HG03469 (cell line): ENCODE measurements around the gene NRP1.

Experiments used
- ATAC-seq: cut with Tn5 transposase; IDR thresholded peaks from one replicate; pipeline ENCODE4 v1.9.1; 2021; ENCODE audit warnings: mild to moderate bottlenecking, moderate library complexity, moderate number of reproducible peaks; ENCODE audit not compliant: unreplicated experiment

The NRP1 gene

GRCh38 chr10:33193057-33193700, 141.3 kb downstream of the NRP1 start:
- peak; percentile 89 for ATAC-seq

DNA sequence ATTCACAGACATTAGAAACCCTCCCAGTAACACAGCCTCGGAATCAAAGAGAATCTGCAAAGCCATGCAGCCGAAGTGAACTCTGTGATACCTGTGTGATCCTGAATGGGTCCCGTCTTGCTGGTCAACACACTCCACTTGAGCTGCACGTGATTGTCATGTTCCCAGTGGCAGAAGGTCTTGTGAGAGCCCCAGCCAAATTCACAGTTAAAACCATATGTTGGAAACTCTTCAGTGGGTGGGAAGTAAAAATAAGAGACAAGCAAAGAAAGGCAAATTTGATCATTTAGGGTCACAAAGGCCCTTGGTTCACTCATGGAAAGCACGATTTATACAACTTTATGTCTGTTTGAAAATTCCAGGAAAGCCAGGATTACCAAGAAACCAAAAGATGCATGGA, 142.3 kb downstream of the NRP1 start:
- no peak for ATAC-seq

DNA sequence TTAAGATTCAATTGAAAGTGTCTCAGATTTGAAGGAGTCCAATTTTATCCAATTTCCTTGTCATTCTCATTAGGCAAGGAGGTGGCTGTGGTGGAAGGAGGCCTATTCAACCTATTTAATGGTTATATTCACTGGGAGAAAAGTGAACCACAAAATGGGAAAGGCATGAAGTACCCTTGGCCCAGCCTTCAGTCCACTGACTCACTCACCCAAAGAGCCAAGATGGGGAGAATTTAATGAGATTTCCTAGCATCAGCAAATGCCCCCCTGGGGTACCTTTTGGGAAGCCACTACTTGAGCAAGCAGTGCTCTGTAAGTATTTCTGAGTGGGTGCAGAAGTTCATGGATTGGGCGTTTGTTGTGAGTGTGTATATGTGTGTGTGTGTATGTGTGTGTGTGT, 144.1 kb downstream of the NRP1 start:
- no peak for ATAC-seq

DNA sequence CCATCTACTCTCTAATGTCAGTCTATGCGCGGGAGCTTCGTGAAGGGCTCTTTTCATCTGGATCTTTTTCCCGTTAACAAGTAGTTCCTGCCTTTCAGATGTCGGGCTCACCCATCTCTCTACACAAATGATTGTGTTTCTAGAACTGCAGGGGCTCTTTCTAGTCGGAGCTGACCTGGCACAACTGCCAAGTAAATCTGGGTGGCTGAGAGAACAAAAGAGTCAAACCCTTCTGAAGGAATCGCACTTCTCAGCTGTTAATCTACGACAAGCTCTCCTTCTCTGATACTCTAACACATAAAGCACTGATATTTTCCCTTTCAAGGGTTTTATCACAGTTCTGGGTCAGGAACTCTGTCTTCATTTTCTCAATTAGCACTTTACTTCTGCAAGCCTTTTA, 144.7 kb downstream of the NRP1 start:
- ATAC-seq = no peak

- no peak for ATAC-seq
Observed at GRCh38 chr10:33189363-33189762, 145.1 kb downstream of the NRP1 start.

DNA sequence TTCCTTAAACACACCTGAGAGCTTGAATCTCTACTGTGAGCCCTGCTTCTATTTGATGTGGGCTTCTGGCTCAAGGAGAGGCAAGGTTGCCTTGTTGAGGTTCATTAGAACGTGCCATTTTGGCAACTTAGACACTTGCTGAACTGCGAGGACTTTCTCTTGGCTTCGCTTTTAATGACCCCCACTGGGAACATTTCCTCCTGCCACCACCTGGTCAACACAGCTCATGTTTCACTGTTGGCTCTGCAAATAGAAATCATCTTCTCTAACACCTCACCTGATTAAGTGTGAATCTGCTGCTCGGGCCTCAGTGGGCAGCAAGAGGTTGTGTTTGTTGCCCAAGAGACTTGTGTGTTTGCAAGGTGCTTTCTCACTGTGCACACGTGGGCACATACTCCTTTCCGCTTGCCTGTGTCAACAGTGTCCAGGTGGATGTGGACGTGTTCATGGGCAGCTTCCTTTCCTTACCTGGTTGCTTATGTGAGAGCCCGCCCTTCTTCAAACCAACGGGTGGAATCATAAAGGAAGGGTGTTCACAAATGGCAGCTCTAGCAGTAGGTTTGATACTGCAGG, 147.0 kb downstream of the NRP1 start:
- no peak for ATAC-seq

- no peak for ATAC-seq
Observed at GRCh38 chr10:33186150-33186549, 148.3 kb downstream of the NRP1 start.

GRCh38 chr10:33183655-33184054, 150.8 kb downstream of the NRP1 start:
- ATAC-seq = no peak

DNA sequence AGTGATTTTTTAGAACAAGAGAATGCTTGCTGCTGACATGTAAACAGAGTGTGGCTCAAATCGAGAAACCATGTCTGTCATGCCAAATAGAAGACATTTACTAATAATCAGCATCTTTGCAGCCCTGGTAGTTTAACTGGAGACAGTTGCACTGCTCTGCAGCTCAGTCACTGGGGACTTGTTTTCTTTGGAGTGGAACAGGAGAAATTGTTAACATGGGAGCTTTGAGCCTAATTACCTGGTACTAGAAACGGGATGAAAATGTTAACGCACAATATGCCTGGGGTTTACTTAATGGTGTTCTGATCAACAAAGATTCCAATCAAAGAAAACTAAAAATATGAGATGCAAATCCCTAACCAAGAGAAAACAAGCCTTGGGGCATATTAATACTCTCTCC, 153.5 kb downstream of the NRP1 start:
- no peak for ATAC-seq

GRCh38 chr10:33180390-33180789, 154.1 kb downstream of the NRP1 start:
- no peak for ATAC-seq

- no peak for ATAC-seq
Observed at GRCh38 chr10:33179067-33179466, 155.4 kb downstream of the NRP1 start.

DNA sequence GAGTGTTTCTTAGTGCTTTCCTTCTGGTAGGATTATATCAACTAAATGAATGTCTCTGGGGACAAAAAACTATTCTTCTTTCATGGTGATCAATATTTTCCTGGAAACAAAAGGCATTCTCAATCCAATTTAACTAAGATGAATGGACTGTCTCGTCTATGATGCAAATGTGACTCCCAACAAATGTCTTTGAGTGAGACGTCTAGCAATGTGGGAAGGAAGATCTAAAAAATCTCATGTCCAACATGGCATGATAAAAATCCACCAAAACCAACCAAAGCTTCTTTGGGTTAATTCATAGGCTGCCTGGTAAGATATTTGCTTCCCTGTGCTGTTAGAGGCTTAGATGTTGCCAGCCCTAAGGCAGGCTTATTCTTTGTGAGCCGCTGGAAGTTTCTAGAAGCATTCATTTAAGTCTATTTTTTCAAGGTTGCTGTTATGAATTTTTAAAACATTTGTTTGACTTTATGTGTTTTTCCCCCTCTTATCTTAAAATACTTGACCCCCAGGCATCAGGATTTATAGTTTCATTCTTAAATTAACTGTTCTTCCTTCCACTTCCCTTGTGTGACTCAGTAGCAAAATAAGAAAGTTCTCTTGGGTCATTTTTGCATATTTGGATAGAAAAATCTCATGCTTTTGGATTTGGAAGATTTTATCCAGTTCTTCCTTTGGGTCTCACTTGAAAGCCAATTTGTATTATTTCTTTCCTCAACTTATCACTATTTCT, 156.3 kb downstream of the NRP1 start:
- no peak for ATAC-seq

- ATAC-seq = no peak
Observed at GRCh38 chr10:33176688-33177087, 157.8 kb downstream of the NRP1 start.

GRCh38 chr10:33174674-33175434, 159.6 kb downstream of the NRP1 start:
- ATAC-seq = no peak

DNA sequence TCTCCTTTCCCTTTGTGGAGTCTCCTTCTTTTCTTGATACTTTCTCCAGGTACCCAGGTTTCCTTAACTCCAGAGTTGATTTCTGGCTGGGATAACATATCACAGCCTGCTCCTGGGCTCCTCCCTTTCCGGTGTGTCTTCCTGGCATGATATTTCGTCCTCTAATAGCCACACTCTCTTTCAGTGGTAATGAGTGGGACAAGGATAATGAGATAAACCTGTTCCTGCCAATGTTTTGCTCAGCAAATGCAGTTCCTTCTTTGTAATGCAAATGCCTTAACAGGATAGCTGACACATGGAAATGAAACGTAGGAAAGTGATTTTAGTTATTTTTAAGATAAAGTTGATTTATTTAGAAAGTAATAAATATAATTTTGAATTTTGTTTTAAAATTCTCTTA, 168.6 kb downstream of the NRP1 start:
- ATAC-seq = no peak

DNA sequence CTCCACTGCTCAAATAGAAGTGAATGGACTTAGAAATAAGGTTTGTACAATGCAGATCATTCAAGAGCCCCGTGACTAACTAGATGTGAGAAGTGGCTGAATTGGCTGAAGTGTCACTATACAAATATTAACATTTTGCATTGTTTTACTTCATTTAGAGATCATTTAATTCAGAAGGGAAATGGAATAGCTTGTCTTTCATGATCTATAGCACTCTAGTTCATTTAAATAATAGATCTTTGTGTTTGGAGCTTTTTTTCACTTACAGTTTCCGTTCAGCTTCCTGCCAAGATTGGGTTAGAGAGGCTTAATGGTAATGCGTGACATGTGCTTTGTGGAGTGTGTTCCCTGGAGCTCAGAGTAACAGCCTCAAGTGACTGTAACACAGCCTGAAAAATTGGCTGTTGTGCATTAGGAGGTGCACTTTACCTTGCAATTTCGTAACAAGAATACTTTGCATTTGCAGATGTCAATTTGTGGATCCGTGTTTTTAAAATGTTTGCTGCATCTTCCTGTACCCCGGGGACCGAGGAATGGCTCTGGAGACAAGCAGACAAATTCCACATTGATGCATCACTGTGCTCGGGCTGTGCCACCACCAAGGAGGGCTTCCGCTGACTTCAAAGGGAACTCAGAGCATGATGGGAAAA, 170.3 kb downstream of the NRP1 start:
- ATAC-seq = no peak

- ATAC-seq = no peak
Observed at GRCh38 chr10:33162248-33162575, 172.3 kb downstream of the NRP1 start.

DNA sequence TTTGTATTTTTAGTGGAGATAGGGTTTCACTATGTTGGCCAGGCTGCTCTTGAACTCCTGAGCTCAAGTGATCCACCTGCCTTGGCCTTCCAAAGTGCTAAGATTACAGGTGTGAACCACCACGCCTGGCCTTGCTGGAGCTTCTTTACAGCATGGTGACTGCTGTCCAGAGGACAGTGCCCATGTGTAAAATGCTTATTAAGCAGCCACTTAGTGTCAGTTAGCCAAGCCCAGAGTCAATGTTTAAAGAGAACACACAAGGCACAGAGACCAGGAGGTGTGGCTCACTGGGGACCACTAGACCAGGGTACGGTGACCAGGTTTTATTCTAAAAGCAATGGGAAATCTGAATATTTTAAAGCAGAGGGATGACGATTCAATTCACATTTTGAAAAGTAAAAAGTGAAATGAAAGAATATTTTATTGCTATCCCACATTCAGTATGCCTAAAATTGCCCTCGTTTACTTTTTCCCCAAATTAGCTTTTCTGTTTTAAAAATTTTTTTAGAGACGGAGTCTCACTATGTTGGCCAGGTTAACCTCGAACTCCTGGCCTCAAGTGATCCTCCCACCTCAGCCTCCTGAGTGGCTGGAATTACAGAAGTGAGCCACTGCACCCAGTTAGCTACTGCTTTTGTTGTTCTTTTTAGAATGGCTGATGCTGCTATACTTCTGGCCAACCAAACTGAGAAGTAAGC, 172.8 kb downstream of the NRP1 start:
- ATAC-seq = no peak

DNA sequence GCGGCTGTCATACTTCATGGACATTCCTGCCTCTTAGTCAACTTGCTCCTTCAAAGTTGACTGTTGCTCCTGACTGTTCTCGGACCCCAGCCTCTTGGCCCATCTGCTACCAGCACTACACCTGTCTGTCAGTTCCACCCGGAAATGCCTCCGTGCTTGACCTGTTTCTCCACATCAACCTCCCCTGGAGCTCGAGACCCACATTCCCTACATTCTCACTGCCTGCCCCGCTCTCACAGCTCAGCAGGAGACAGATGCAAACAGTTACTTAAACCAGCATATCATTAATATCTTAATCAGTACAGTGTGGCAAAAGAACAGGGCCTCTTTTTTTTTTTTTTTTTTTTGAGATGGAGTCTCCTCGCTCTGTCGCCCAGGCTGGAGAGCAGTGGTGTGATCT, 174.3 kb downstream of the NRP1 start:
- no peak for ATAC-seq

DNA sequence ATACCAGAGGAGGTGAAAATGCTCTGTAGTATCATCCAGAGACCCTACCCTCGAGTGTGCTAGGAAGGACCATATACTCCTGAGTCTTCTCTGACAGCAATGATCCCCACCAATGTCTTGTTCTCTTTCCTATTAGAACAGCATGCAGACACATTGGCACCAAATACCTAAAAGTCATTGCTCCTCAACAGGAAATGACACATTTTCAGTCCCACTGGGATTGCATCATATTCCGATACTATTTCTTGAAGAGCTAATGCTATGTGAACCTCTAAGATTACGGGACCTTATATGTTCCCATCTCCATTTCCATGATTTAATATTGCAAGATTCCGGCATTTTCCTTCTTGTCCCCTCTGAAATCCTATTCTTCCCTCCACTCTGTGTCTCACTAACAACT, 177.4 kb downstream of the NRP1 start:
- no peak for ATAC-seq
